ENCODE results near the gene RAP1GAP. TPM values are rescaled to one million over a fixed set of nuclear protein-coding genes. Genes with fewer than 3 reads are reported as not detected.

Gene RAP1GAP
- total RNA-seq, 1 experiment from 2014 or later: 13.4 TPM

GRCh38 chr1:21585037-21585436, 84.1 kb downstream of the RAP1GAP start:
- no peaks in the 10 kb centered on the region for H3K36me3 ChIP-seq (ENCODE audit: control insufficient read depth in 1 of 2, insufficient read depth in 2 of 2, low read length in 2 of 2)
- ChIA-PET RAD21 (ENCODE audit: low non-redundant PET in 1 of 2, low total read pairs in 2 of 2, uncharacterized antibody in 2 of 2, unreplicated experiment in 2 of 2) (no interaction called here), POLR2A (no interaction called here), CTCF (interaction anchor here (0.8 kb wide), 1 partner anchor 215 kb away, joined by 3 read pairs; no protein-coding TSS in a partner anchor)
- peaks cover 20 to 40% of the 10 kb centered on the region in 2 experiments for H3K4me1 ChIP-seq (ENCODE audit: control insufficient read depth in 1 of 2, insufficient read depth in 2 of 2, low read length in 2 of 2)
- no peak overlapping the region for H3K4me3 ChIP-seq (replicated peaks in 1 of 2; ENCODE audit: low read depth in 1 of 2, low read length in 2 of 2)
- H3K9me3 ChIP-seq (ENCODE audit: control insufficient read depth in 1 of 2, insufficient read depth in 1 of 2, low read depth in 1 of 2, low read length in 2 of 2): no peaks in the 10 kb centered on the region
- no peaks in the 10 kb centered on the region for H3K79me2 ChIP-seq (ENCODE audit: insufficient read depth, low read length)
- H4K20me1 ChIP-seq (ENCODE audit: insufficient read depth): no peaks in the 10 kb centered on the region
- TF ChIP-seq FOSL1 (IDR thresholded peaks at IDR 0.05; ENCODE audit: low read depth) (no peak), CBX3 (IDR thresholded peaks at IDR 0.05; ENCODE audit: low read depth) (no peak), YY1 (IDR thresholded peaks at IDR 0.05; ENCODE audit: extremely low read depth, insufficient replicate concordance, low read depth, low read length) (no peak), CTCF (IDR thresholded peaks at IDR 0.05 in 2 of 3, conservative IDR thresholded peaks at IDR 0.05 in 1 of 3; ENCODE audit: borderline replicate concordance in 1 of 3, insufficient read depth in 1 of 3, low read depth in 2 of 3, low read length in 2 of 3) (no peak), ZNF274 (IDR thresholded peaks at IDR 0.05; ENCODE audit: low read depth, low read length) (no peak), EZH2 (IDR thresholded peaks at IDR 0.05) (no peak)
- no peak overlapping the region for H3K27ac ChIP-seq (ENCODE audit: low read depth, low read length)
- intact Hi-C loops (cut with micrococcal nuclease): no loop called here
- H3K9me2 ChIP-seq (ENCODE audit: insufficient read depth): no peaks in the 10 kb centered on the region
- DNase-seq (ENCODE audit: low read depth, low spot score) (no peak), ATAC-seq (no peak)
- H2AFZ ChIP-seq (ENCODE audit: low read depth, low read length, poor library complexity, severe bottlenecking): no peak overlapping the region
- no peak overlapping the region for H3K9ac ChIP-seq (ENCODE audit: low read length)
- BruUV-seq (replicated peaks): no TSS peak
- peak overlapping the region; percentile 3; the same call in 1 of the 2 replicates for H3K4me2 ChIP-seq (ENCODE audit: low read length)
- H3K27me3 ChIP-seq (ENCODE audit: insufficient read depth, low read length): no peaks in the 10 kb centered on the region

- Histone ChIP-seq H3K9me3 (ENCODE audit: control insufficient read depth in 1 of 2, insufficient read depth in 1 of 2, low read depth in 1 of 2, low read length in 2 of 2) (no peaks in the 10 kb centered on the region), H3K79me2 (ENCODE audit: insufficient read depth, low read length) (no peaks in the 10 kb centered on the region), H4K20me1 (ENCODE audit: insufficient read depth) (no peaks in the 10 kb centered on the region), H3K27me3 (ENCODE audit: insufficient read depth, low read length) (no peaks in the 10 kb centered on the region), H2AFZ (ENCODE audit: low read depth, low read length, poor library complexity, severe bottlenecking) (no peak overlapping the region), H3K27ac (ENCODE audit: low read depth, low read length) (no peak overlapping the region), H3K4me2 (ENCODE audit: low read length) (no peak overlapping the region), H3K4me3 (replicated peaks in 1 of 2; ENCODE audit: low read depth in 1 of 2, low read length in 2 of 2) (no peak overlapping the region), H3K36me3 (ENCODE audit: control insufficient read depth in 1 of 2, insufficient read depth in 2 of 2, low read length in 2 of 2) (no peaks in the 10 kb centered on the region), H3K9me2 (ENCODE audit: insufficient read depth) (no peaks in the 10 kb centered on the region), H3K9ac (ENCODE audit: low read length) (no peak overlapping the region), H3K4me1 (ENCODE audit: control insufficient read depth in 1 of 2, insufficient read depth in 2 of 2, low read length in 2 of 2) (peaks cover 20 to 40% of the 10 kb centered on the region in 2 experiments)
- DNase-seq (ENCODE audit: low read depth, low spot score) (no peak), ATAC-seq (no peak)
- POLR2A ChIA-PET: no interaction called here
- CTCF ChIA-PET: no interaction called here
- intact Hi-C loops (cut with micrococcal nuclease): no loop called here
- BruUV-seq (replicated peaks): no TSS peak
- RAD21 ChIA-PET (ENCODE audit: low non-redundant PET in 1 of 2, low total read pairs in 2 of 2, uncharacterized antibody in 2 of 2, unreplicated experiment in 2 of 2): no interaction called here
- TF ChIP-seq SIN3A (IDR thresholded peaks at IDR 0.05; ENCODE audit: low read depth) (no peak), ELF1 (IDR thresholded peaks at IDR 0.05; ENCODE audit: borderline replicate concordance, low read depth) (no peak), TCF7L2 (IDR thresholded peaks at IDR 0.05; ENCODE audit: borderline replicate concordance, extremely low read depth, insufficient read depth, insufficient read length) (no peak), ZNF274 (IDR thresholded peaks at IDR 0.05; ENCODE audit: low read depth, low read length) (no peak), JUND (IDR thresholded peaks at IDR 0.05) (no peak), EZH2phosphoT487 (IDR thresholded peaks at IDR 0.05; ENCODE audit: borderline replicate concordance) (no peak), REST (IDR thresholded peaks at IDR 0.05; ENCODE audit: low read depth) (no peak), POLR2A (IDR thresholded peaks at IDR 0.05; ENCODE audit: borderline replicate concordance, extremely low read depth, insufficient read depth, insufficient read length) (no peak), POLR2AphosphoS5 (IDR thresholded peaks at IDR 0.05; ENCODE audit: low read depth, low read length) (no peak)
Measured at GRCh38 chr1:21584096-21584495, 85.1 kb downstream of the RAP1GAP start.

Data from HCT116 (cell line).